Tibial nerve (tissue), 4 donors: Measurements from ENCODE around the gene SMC2. TPM values are rescaled to one million over a fixed set of nuclear protein-coding genes. Genes with fewer than 3 reads are reported as not detected.

Source experiments
- DNase-seq, 2 donors: peaks; one replicate each; pipeline ENCODE4 v3.0.0-alpha.2; 2019; ENCODE audit warnings: low spot score in 2 of 2
- H3K27ac ChIP-seq, 4 donors: fragments of 200-600 bp; sonication (generic) in 3 of 4; one replicate each; pipeline ENCODE4 v1.5.1; 2017 to 2019; ENCODE audit warnings: mild to moderate bottlenecking in 1 of 4
- H3K27me3 ChIP-seq, 2 donors: fragments of 200-600 bp; sonication (generic) in 1 of 2; one replicate each; pipeline versions ENCODE4 v1.5.1 to v1.6.0; 2017 to 2019
- H3K36me3 ChIP-seq, 3 donors: fragments of 200-600 bp; sonication (generic); one replicate each; pipeline ENCODE4 v1.5.1; 2018 to 2019
- H3K4me1 ChIP-seq, 4 donors: fragments of 200-600 bp; sonication (generic) in 3 of 4; one replicate each; pipeline ENCODE4 v1.5.1; 2017 to 2019
- H3K4me3 ChIP-seq, 4 donors: fragments of 200-600 bp; sonication (generic) in 3 of 4; one replicate each; pipeline ENCODE4 v1.5.1; 2017 to 2019; ENCODE audit warnings: mild to moderate bottlenecking in 1 of 4, moderate library complexity in 1 of 4
- H3K9me3 ChIP-seq, 4 donors: fragments of 200-600 bp; sonication (generic) in 3 of 4; one replicate each; pipeline ENCODE4 v1.5.1; 2017 to 2019
- EP300 ChIP-seq, 2 donors: sonication (generic); formaldehyde crosslinking; IDR thresholded peaks; one replicate each; pipeline ENCODE4 v1.6.1; 2017; ENCODE audit warnings: antibody characterized with exemption in 2 of 2, mild to moderate bottlenecking in 1 of 2
- POLR2A ChIP-seq, 2 donors: fragments of 450-650 bp; IDR thresholded peaks; one replicate each; pipeline ENCODE4 v1.6.1; 2017; ENCODE audit warnings: antibody characterized with exemption in 2 of 2, mild to moderate bottlenecking in 2 of 2, moderate library complexity in 2 of 2
- WGBS, 2 donors: methylation state at CpG; one replicate each; pipeline ENCODE4 v1.1.5; 2018; 5-methylcytosine and 5-hydroxymethylcytosine counted together
- total RNA-seq, 4 donors: library from RNA; depleted of rRNA; stranded (reverse); fragments of >200 nt; gene quantifications; one replicate each; pipeline ENCODE4 v1.1.0, GENCODE V29; 2016
- TF ChIP-seq, protein P1 (sequence below), 5 experiments: fragments of 200-600 bp in 3 of 5; fragments of 450-650 bp in 2 of 5; sonication (generic) in 3 of 5; IDR thresholded peaks; one replicate each; pipeline ENCODE4 v1.5.1; 2016 to 2019; ENCODE audit warnings: antibody characterized with exemption in 5 of 5, mild to moderate bottlenecking in 3 of 5, moderate library complexity in 2 of 5

Gene SMC2
- 10 to 100 TPM in 1 of 4 donors, 1 to 10 TPM in 3; 4.7 to 13.5 (median 7.3) TPM for total RNA-seq

DNA sequence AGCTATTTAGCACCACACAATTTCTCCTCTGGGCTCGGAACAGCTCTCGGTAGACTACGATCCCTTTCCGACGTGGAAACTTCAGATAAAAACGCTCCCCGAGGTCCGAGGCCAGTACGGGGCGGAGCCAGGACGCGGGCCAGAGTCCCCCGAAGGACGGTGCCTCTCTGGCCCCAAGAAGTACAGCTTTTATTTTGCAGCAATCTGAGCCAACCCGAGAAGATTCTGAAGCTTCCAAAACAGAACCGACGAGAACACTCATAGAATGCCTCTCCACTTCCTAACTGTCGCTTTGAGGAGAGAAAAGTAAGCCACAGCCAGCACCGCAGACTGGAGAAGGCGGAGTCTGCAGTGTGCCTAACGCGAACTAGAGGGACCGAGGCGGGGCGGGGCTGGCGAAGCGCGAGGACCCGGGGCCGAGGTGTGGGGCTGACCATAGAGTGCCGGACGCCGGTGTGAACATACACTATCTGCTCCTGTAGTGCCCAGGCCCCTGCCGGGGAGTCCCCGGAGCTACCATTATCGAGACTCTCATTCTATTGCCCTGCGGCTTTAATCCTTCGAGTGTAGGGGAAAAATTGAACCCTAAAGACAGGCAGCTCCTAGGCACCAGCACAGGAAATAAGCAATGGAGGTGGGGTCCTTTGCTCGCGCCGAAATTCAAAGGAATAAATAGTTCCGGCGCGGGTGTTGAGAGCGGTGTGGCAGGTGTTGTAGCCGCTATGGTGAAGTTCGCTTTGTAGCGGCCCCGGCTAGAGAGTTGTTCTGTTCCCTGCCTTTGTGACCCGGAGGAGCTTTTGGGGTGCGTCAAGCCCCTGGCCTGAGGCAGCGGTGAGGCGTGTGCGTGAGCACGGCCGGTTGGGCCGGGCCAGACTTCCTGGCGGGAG lies at the start of gene SMC2:
Gene SMC2 (plus strand): TSS at position 663 of the 887 bp plus-strand sequence. CDS start 1,076 bp downstream, outside the sequence.
- TF ChIP-seq, protein P1, sequence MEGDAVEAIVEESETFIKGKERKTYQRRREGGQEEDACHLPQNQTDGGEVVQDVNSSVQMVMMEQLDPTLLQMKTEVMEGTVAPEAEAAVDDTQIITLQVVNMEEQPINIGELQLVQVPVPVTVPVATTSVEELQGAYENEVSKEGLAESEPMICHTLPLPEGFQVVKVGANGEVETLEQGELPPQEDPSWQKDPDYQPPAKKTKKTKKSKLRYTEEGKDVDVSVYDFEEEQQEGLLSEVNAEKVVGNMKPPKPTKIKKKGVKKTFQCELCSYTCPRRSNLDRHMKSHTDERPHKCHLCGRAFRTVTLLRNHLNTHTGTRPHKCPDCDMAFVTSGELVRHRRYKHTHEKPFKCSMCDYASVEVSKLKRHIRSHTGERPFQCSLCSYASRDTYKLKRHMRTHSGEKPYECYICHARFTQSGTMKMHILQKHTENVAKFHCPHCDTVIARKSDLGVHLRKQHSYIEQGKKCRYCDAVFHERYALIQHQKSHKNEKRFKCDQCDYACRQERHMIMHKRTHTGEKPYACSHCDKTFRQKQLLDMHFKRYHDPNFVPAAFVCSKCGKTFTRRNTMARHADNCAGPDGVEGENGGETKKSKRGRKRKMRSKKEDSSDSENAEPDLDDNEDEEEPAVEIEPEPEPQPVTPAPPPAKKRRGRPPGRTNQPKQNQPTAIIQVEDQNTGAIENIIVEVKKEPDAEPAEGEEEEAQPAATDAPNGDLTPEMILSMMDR (IDR thresholded peaks at IDR 0.05): peak in 2 of 5 experiments; percentile 24 to 27
- peak in 1 of 2 donors; percentile 94 for TF ChIP-seq EP300 (IDR thresholded peaks at IDR 0.05)
- peak; percentile 40 to 74 for TF ChIP-seq POLR2A (IDR thresholded peaks at IDR 0.05)
- H3K4me1 ChIP-seq: peaks cover 0 to 32% (median 10%) of the 10 kb centered on the region in 4 donors
- DNase-seq: peak; percentile 82 to 83
- 1% methylated on average over 47 to 49 of the region's 58 CpGs for WGBS, 2 donors
- H3K9me3 ChIP-seq: no peaks in the 10 kb centered on the region
- H3K4me3 ChIP-seq: peak within 1 kb of the TSS; percentile 46 to 85 (median 64)
- H3K27me3 ChIP-seq: no peaks in the 10 kb centered on the region
- H3K27ac ChIP-seq: peak within 1 kb of the TSS; percentile 77 to 98 (median 94)
- no peaks in the 10 kb centered on the region for H3K36me3 ChIP-seq

DNA sequence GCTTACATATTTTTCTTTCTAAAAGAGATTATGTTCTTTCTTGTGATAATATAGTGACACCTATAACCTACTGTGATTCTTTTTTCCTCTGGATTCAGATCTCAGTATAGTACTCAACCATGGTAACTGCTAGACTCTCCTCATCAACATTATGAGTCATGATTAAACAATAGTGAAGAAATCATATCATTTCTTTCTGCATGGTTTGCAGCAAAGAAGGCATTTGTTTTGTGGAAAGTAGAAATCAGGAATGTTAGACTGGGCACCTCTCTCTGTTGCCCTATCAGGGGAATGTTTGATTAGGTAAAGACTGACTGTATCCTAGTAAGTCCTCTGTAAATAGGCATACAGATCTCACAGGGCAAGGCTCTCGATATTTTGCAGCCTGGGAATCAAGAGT lies 25.6 kb upstream of the SMC2 start:
- Histone ChIP-seq H3K4me3 (no peak overlapping the region), H3K27ac (no peak overlapping the region), H3K27me3 (no peaks in the 10 kb centered on the region), H3K36me3 (no peaks in the 10 kb centered on the region), H3K4me1 (no peaks in the 10 kb centered on the region), H3K9me3 (no peaks in the 10 kb centered on the region)
- no peak for TF ChIP-seq EP300 (IDR thresholded peaks at IDR 0.05)
- TF ChIP-seq, protein P1 (IDR thresholded peaks at IDR 0.05): no peak
- no peak for TF ChIP-seq POLR2A (IDR thresholded peaks at IDR 0.05)
- DNase-seq: no peak
- WGBS, 2 donors: 69 to 73% methylated on average over 1 of the region's 1 CpG

DNA sequence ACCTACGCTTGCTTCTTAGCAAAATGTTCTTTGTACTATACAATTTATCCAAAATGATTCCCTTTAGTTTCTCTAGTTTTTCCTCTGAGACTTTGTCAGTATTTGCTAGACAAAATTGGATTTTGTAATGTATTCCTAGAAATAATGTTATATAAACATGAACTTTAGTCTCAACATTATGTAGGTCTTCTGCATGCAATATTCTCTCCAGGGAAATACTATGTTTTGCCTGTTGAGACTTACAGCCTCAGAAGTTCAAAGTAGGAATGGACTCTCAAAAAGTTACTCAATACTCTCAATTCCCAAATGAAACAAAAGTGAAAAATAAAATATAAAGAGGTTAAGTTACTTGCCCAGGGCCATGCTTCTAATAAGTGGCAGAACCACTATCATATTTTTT lies 24.8 kb upstream of the SMC2 start:
- WGBS, 2 donors: 74 to 77% methylated on average over 1 of the region's 1 CpG
- TF ChIP-seq, protein P1 (IDR thresholded peaks at IDR 0.05): no peak
- no peak for TF ChIP-seq EP300 (IDR thresholded peaks at IDR 0.05)
- no peak for TF ChIP-seq POLR2A (IDR thresholded peaks at IDR 0.05)

DNA sequence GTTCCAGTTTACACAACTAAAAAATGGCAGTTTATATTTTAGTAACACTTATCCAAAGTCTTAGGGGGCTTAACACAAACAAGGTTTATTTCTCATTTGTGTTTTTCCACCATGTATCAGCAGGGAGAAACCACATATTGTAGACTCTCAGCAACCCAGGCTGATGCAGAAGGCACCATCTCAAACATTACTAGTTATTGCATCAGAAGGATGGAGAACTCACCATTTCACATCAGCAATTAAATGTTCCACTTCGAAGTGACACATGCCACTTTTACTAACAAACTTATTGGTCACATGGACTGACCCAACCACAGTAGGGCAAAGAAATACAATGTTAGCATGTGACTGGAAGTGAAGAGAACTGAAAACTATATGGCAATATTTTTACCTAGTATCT lies 22.5 kb upstream of the SMC2 start:
- H3K9me3 ChIP-seq: no peaks in the 10 kb centered on the region
- H3K27me3 ChIP-seq: no peaks in the 10 kb centered on the region
- no peak for DNase-seq
- 87 to 96% methylated on average over 1 of the region's 1 CpG for WGBS, 2 donors
- no peaks in the 10 kb centered on the region for H3K36me3 ChIP-seq
- no peak overlapping the region for H3K4me3 ChIP-seq
- H3K4me1 ChIP-seq: no peaks in the 10 kb centered on the region
- no peak for TF ChIP-seq POLR2A (IDR thresholded peaks at IDR 0.05)
- TF ChIP-seq, protein P1 (IDR thresholded peaks at IDR 0.05): no peak
- no peak for TF ChIP-seq EP300 (IDR thresholded peaks at IDR 0.05)
- H3K27ac ChIP-seq: no peak overlapping the region

More for the DNA sequence above, 24.8 kb upstream of the SMC2 start:
- H3K4me3 ChIP-seq: no peak overlapping the region
- H3K9me3 ChIP-seq: no peaks in the 10 kb centered on the region
- no peak overlapping the region for H3K27ac ChIP-seq
- H3K36me3 ChIP-seq: no peaks in the 10 kb centered on the region
- DNase-seq: no peak
- no peaks in the 10 kb centered on the region for H3K4me1 ChIP-seq
- H3K27me3 ChIP-seq: no peaks in the 10 kb centered on the region

DNA sequence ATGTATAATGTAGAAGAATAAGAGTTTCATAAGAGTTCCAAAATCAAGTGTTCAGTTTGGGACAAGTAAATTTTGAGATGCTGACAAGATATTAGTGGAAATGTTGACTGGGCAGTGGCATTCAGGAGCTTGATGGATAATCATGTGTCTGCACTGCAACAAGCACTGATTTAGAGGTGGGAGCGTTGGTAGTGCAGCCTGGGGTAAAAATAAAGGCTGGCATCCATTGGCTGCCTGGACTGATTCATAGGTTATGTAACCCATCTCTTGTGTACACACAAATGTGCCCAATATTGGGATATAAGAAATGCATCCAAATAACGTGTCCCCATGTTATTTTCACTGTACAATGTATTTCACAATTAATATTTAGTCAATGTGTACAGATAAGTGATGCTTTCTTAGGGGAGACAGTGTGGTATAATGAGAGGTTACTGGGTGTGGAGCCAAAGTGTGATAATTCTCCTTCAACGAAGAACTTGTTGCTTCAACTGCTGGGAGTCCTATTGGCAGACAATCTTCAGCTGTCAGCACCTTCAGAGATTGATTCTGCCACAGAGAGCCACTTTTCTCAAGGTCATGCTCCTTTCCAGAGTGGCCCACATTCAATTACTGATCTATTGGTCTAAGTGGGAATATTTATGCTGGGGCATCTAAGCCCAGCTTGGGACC lies 20.9 kb upstream of the SMC2 start:
- no peak for DNase-seq
- H3K4me1 ChIP-seq: no peaks in the 10 kb centered on the region
- H3K36me3 ChIP-seq: no peaks in the 10 kb centered on the region
- no peaks in the 10 kb centered on the region for H3K27me3 ChIP-seq
- H3K4me3 ChIP-seq: no peak overlapping the region
- 73 to 78% methylated on average over 3 of the region's 3 CpGs for WGBS, 2 donors
- H3K9me3 ChIP-seq: no peaks in the 10 kb centered on the region
- TF ChIP-seq EP300 (IDR thresholded peaks at IDR 0.05): no peak
- no peak for TF ChIP-seq POLR2A (IDR thresholded peaks at IDR 0.05)
- TF ChIP-seq, protein P1 (IDR thresholded peaks at IDR 0.05): no peak
- H3K27ac ChIP-seq: no peak overlapping the region
